ENCODE data around the gene TSPAN9.
"Not testable (repeated sequence)": the region's sequence is repeated elsewhere in the genome, so short reads cannot be mapped to it uniquely, and the experiment has no call there.

TSPAN9 gene

GRCh38 chr12:3055704-3056467 lies 21.3 kb upstream of the TSPAN9 start:
- Histone ChIP-seq H3K36me3 (ENCODE audit: control insufficient read depth in 2 of 2, insufficient read depth in 2 of 2, low read length in 2 of 2) (no peaks in the 10 kb centered on the region), H3K27ac (ENCODE audit: low read depth in 2 of 2, low read length in 2 of 2) (no peak overlapping the region), H3K9ac (ENCODE audit: low read depth in 1 of 2, low read length in 2 of 2) (no peak overlapping the region), H3K9me3 (ENCODE audit: control insufficient read depth in 2 of 2, low read length in 2 of 2) (no peaks in the 10 kb centered on the region), H3K27me3 (ENCODE audit: control insufficient read depth in 2 of 2, insufficient read depth in 2 of 2, low read length in 2 of 2) (peaks cover 0 to 3% of the 10 kb centered on the region in 2 donors), H3K4me3 (ENCODE audit: low read length in 2 of 2) (no peak overlapping the region), H3K4me1 (ENCODE audit: control insufficient read depth in 2 of 2, insufficient read depth in 2 of 2, low read length in 2 of 2) (no peaks in the 10 kb centered on the region)

- H3K9ac ChIP-seq (ENCODE audit: low read depth in 1 of 2, low read length in 2 of 2) = no peak overlapping the region
- no peak overlapping the region for H3K27ac ChIP-seq (ENCODE audit: low read depth in 2 of 2, low read length in 2 of 2)
- peaks cover 0 to 4% of the 10 kb centered on the region in 2 donors for H3K27me3 ChIP-seq (ENCODE audit: control insufficient read depth in 2 of 2, insufficient read depth in 2 of 2, low read length in 2 of 2)
- no peaks in the 10 kb centered on the region for H3K36me3 ChIP-seq (ENCODE audit: control insufficient read depth in 2 of 2, insufficient read depth in 2 of 2, low read length in 2 of 2)
- H3K4me1 ChIP-seq (ENCODE audit: control insufficient read depth in 2 of 2, insufficient read depth in 2 of 2, low read length in 2 of 2) = no peaks in the 10 kb centered on the region
- H3K9me3 ChIP-seq (ENCODE audit: control insufficient read depth in 2 of 2, low read length in 2 of 2) = no peaks in the 10 kb centered on the region
- H3K4me3 ChIP-seq (ENCODE audit: low read length in 2 of 2) = no peak overlapping the region
Observed at GRCh38 chr12:3061059-3061458, 16.1 kb upstream of the TSPAN9 start.

DNA sequence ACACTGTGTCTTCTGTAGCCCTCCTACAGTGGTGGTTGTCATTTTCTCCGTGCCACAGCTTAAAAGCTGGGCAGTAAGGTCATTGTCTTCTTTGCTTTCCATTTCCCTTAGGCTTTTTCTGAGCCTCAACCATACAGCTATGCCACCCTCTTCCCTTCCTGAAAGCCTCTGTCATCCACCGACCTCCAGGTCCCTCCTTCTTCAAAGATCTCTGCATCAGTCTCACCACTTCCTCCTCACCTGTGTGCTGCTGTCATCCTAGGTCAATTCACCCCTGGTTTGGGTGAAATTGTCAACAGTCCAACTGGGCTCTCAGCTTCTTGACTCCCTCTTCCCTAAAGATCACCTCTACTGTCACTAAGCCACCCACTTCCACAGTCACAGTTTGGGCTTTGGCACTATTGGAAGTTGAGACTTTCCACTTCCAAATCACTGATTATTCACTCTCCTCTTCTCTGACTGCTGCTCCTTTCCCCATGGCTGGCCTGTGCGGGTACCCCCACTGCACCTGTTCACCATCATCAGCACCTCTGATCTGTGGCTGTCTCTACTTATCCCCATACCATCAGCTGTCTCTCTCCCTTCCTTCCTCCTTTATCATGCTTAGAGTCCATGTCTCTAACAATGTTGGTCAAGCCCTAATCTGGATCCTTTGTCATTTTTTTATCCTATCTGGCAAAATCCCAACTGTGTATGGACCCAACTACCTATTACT lies 15.5 kb upstream of the TSPAN9 start:
- H3K9ac ChIP-seq (ENCODE audit: low read depth in 1 of 2, low read length in 2 of 2) = no peak overlapping the region
- H3K27ac ChIP-seq (ENCODE audit: low read depth in 2 of 2, low read length in 2 of 2) = no peak overlapping the region
- H3K4me3 ChIP-seq (ENCODE audit: low read length in 2 of 2) = no peak overlapping the region
- H3K36me3 ChIP-seq (ENCODE audit: control insufficient read depth in 2 of 2, insufficient read depth in 2 of 2, low read length in 2 of 2) = no peaks in the 10 kb centered on the region
- H3K4me1 ChIP-seq (ENCODE audit: control insufficient read depth in 2 of 2, insufficient read depth in 2 of 2, low read length in 2 of 2) = no peaks in the 10 kb centered on the region
- peaks cover 0 to 4% of the 10 kb centered on the region in 2 donors for H3K27me3 ChIP-seq (ENCODE audit: control insufficient read depth in 2 of 2, insufficient read depth in 2 of 2, low read length in 2 of 2)
- H3K9me3 ChIP-seq (ENCODE audit: control insufficient read depth in 2 of 2, low read length in 2 of 2) = no peaks in the 10 kb centered on the region

- Histone ChIP-seq H3K27ac (ENCODE audit: low read depth in 2 of 2, low read length in 2 of 2) (no peak overlapping the region), H3K36me3 (ENCODE audit: control insufficient read depth in 2 of 2, insufficient read depth in 2 of 2, low read length in 2 of 2) (no peaks in the 10 kb centered on the region), H3K27me3 (ENCODE audit: control insufficient read depth in 2 of 2, insufficient read depth in 2 of 2, low read length in 2 of 2) (peaks cover 0 to 4% of the 10 kb centered on the region in 2 donors), H3K4me3 (ENCODE audit: low read length in 2 of 2) (no peak overlapping the region), H3K4me1 (ENCODE audit: control insufficient read depth in 2 of 2, insufficient read depth in 2 of 2, low read length in 2 of 2) (no peaks in the 10 kb centered on the region), H3K9me3 (ENCODE audit: control insufficient read depth in 2 of 2, low read length in 2 of 2) (no peaks in the 10 kb centered on the region), H3K9ac (ENCODE audit: low read depth in 1 of 2, low read length in 2 of 2) (no peak overlapping the region)
Observed at GRCh38 chr12:3065300-3065699, 11.9 kb upstream of the TSPAN9 start.

GRCh38 chr12:3065846-3066245 lies 11.3 kb upstream of the TSPAN9 start:
- H3K4me1 ChIP-seq (ENCODE audit: control insufficient read depth in 2 of 2, insufficient read depth in 2 of 2, low read length in 2 of 2); H3K9ac ChIP-seq (ENCODE audit: low read depth in 1 of 2, low read length in 2 of 2); H3K27me3 ChIP-seq (ENCODE audit: control insufficient read depth in 2 of 2, insufficient read depth in 2 of 2, low read length in 2 of 2); H3K27ac ChIP-seq (ENCODE audit: low read depth in 2 of 2, low read length in 2 of 2); H3K36me3 ChIP-seq (ENCODE audit: control insufficient read depth in 2 of 2, insufficient read depth in 2 of 2, low read length in 2 of 2); H3K9me3 ChIP-seq (ENCODE audit: control insufficient read depth in 2 of 2, low read length in 2 of 2); H3K4me3 ChIP-seq (ENCODE audit: low read length in 2 of 2): not testable (repeated sequence)

- H3K36me3 ChIP-seq (ENCODE audit: control insufficient read depth in 2 of 2, insufficient read depth in 2 of 2, low read length in 2 of 2) = no peaks in the 10 kb centered on the region
- H3K9me3 ChIP-seq (ENCODE audit: control insufficient read depth in 2 of 2, low read length in 2 of 2) = no peaks in the 10 kb centered on the region
- no peak overlapping the region for H3K27ac ChIP-seq (ENCODE audit: low read depth in 2 of 2, low read length in 2 of 2)
- no peak overlapping the region for H3K4me3 ChIP-seq (ENCODE audit: low read length in 2 of 2)
- H3K27me3 ChIP-seq (ENCODE audit: control insufficient read depth in 2 of 2, insufficient read depth in 2 of 2, low read length in 2 of 2) = no peaks in the 10 kb centered on the region
- H3K9ac ChIP-seq (ENCODE audit: low read depth in 1 of 2, low read length in 2 of 2) = no peak overlapping the region
- H3K4me1 ChIP-seq (ENCODE audit: control insufficient read depth in 2 of 2, insufficient read depth in 2 of 2, low read length in 2 of 2) = no peaks in the 10 kb centered on the region
Observed at GRCh38 chr12:3069714-3070113, 7.5 kb upstream of the TSPAN9 start.

- H3K27ac ChIP-seq (ENCODE audit: low read depth in 2 of 2, low read length in 2 of 2) = no peak overlapping the region
- no peaks in the 10 kb centered on the region for H3K4me1 ChIP-seq (ENCODE audit: control insufficient read depth in 2 of 2, insufficient read depth in 2 of 2, low read length in 2 of 2)
- H3K4me3 ChIP-seq (ENCODE audit: low read length in 2 of 2) = no peak overlapping the region
- no peak overlapping the region for H3K9ac ChIP-seq (ENCODE audit: low read depth in 1 of 2, low read length in 2 of 2)
- H3K9me3 ChIP-seq (ENCODE audit: control insufficient read depth in 2 of 2, low read length in 2 of 2) = no peaks in the 10 kb centered on the region
- H3K27me3 ChIP-seq (ENCODE audit: control insufficient read depth in 2 of 2, insufficient read depth in 2 of 2, low read length in 2 of 2) = no peaks in the 10 kb centered on the region
- no peaks in the 10 kb centered on the region for H3K36me3 ChIP-seq (ENCODE audit: control insufficient read depth in 2 of 2, insufficient read depth in 2 of 2, low read length in 2 of 2)
Observed at GRCh38 chr12:3071107-3071506, 6.1 kb upstream of the TSPAN9 start.

GRCh38 chr12:3071710-3072109 lies 5.5 kb upstream of the TSPAN9 start:
- Histone ChIP-seq H3K36me3 (ENCODE audit: control insufficient read depth in 2 of 2, insufficient read depth in 2 of 2, low read length in 2 of 2) (no peaks in the 10 kb centered on the region), H3K27me3 (ENCODE audit: control insufficient read depth in 2 of 2, insufficient read depth in 2 of 2, low read length in 2 of 2) (no peaks in the 10 kb centered on the region), H3K9me3 (ENCODE audit: control insufficient read depth in 2 of 2, low read length in 2 of 2) (no peaks in the 10 kb centered on the region), H3K9ac (ENCODE audit: low read depth in 1 of 2, low read length in 2 of 2) (no peak overlapping the region), H3K27ac (ENCODE audit: low read depth in 2 of 2, low read length in 2 of 2) (no peak overlapping the region), H3K4me3 (ENCODE audit: low read length in 2 of 2) (no peak overlapping the region), H3K4me1 (ENCODE audit: control insufficient read depth in 2 of 2, insufficient read depth in 2 of 2, low read length in 2 of 2) (peaks cover 2 to 3% of the 10 kb centered on the region in 2 donors)

DNA sequence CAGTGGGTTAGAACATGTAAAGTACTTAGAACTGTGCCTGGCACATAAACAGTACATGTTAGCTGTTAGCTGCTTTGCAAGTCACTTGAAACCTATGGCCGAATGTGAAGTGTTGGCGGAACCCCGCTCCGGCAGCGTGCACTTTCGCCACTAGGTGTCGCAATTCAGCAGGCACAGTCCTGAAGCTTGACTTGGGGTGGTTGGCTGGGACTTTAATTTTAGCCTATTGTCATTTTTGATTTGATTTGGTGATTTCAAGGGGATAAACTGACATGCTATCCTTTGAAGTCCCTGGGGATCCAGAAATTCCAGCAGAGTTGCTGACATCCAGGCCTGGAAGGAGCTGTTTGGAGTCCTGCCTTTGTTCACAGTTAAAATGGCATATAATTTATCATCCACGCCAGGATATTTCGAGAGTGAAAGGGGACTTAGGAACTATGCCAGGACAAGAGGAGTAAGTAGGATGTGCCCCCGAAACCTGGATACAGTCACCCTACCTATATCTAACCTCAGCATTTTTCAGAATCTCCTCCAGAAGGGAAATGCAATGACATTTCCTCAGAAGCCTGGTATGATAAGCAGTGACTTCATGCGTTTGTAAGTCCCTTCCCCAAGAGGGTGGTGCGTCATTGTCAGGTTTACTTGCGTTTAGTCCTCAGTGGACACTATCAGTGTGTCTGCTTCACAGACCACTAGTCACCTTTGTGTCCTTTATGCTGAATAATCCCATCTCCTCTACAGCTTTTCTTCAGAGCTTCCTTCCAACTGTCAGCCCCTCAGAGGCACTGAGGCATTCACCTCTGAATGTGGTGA lies 3.5 kb upstream of the TSPAN9 start:
- Histone ChIP-seq H3K36me3 (ENCODE audit: control insufficient read depth in 2 of 2, insufficient read depth in 2 of 2, low read length in 2 of 2) (no peaks in the 10 kb centered on the region), H3K27ac (ENCODE audit: low read depth in 2 of 2, low read length in 2 of 2) (no peak overlapping the region), H3K4me3 (ENCODE audit: low read length in 2 of 2) (no peak overlapping the region), H3K4me1 (ENCODE audit: control insufficient read depth in 2 of 2, insufficient read depth in 2 of 2, low read length in 2 of 2) (peaks cover 4 to 12% of the 10 kb centered on the region in 2 donors), H3K9me3 (ENCODE audit: control insufficient read depth in 2 of 2, low read length in 2 of 2) (no peaks in the 10 kb centered on the region), H3K9ac (ENCODE audit: low read depth in 1 of 2, low read length in 2 of 2) (no peak overlapping the region), H3K27me3 (ENCODE audit: control insufficient read depth in 2 of 2, insufficient read depth in 2 of 2, low read length in 2 of 2) (no peaks in the 10 kb centered on the region)

- Histone ChIP-seq H3K36me3 (ENCODE audit: control insufficient read depth in 2 of 2, insufficient read depth in 2 of 2, low read length in 2 of 2) (no peaks in the 10 kb centered on the region), H3K27me3 (ENCODE audit: control insufficient read depth in 2 of 2, insufficient read depth in 2 of 2, low read length in 2 of 2) (no peaks in the 10 kb centered on the region), H3K9ac (ENCODE audit: low read depth in 1 of 2, low read length in 2 of 2) (no peak overlapping the region), H3K4me1 (ENCODE audit: control insufficient read depth in 2 of 2, insufficient read depth in 2 of 2, low read length in 2 of 2) (peaks cover 4 to 12% of the 10 kb centered on the region in 2 donors), H3K27ac (ENCODE audit: low read depth in 2 of 2, low read length in 2 of 2) (no peak overlapping the region), H3K4me3 (ENCODE audit: low read length in 2 of 2) (no peak overlapping the region), H3K9me3 (ENCODE audit: control insufficient read depth in 2 of 2, low read length in 2 of 2) (no peaks in the 10 kb centered on the region)
Observed at GRCh38 chr12:3075315-3075714, 1.9 kb upstream of the TSPAN9 start.

Measured in mucosa of rectum (tissue), 2 donors.